IMR-90 (cell line): Measurements from ENCODE around the gene MAPK10. TPM values are rescaled to one million over a fixed set of nuclear protein-coding genes. Genes with fewer than 3 reads are reported as not detected.

ENCODE experiments used
- ATAC-seq: fragments of 200-7000 bp; cut with Tn5 transposase; 2 replicates; pipeline ENCODE4 v1.9.1; 2020; ENCODE audit warnings: low read depth, mild to moderate bottlenecking, moderate library complexity
- BruUV-seq: library from RNA; stranded (reverse); fragments of 400-500 nt; replicated peaks from 2 replicates; lab custom pipeline; 2021; lab: Mats Ljungman, UMichigan
- CTCF ChIA-PET: fragments of 300-600 bp; formaldehyde crosslinking; extraction: SDS; loops from one replicate; lab custom pipeline; 2021; ENCODE audit warnings: antibody characterized with exemption; lab: Yijun Ruan, JAX
- POLR2A ChIA-PET: fragments of 300-600 bp; sonication (Branson Sonifier 250); formaldehyde crosslinking; loops from one replicate; lab custom pipeline; 2022; ENCODE audit warnings: antibody characterized with exemption; ENCODE audit not compliant: unreplicated experiment; lab: Charles Lee
- DNase-seq: peaks from one replicate; pipeline ENCODE4 v3.0.0; 2013
- H2AFZ ChIP-seq: replicated peaks from 2 replicates; pipeline ENCODE3; 2013; ENCODE audit warnings: low read length, mild to moderate bottlenecking; ENCODE audit not compliant: poor library complexity
- H2AK5ac ChIP-seq: 2 replicates; pipeline ENCODE4 v1.6.1; 2013; ENCODE audit warnings: low read depth, low read length, inconsistent platforms
- H2AK9ac ChIP-seq: replicated peaks from 2 replicates; pipeline ENCODE3; 2013; ENCODE audit warnings: mild to moderate bottlenecking, low read depth, low read length, moderate library complexity; ENCODE audit not compliant: poor library complexity
- H2BK120ac ChIP-seq: 2 replicates; pipeline ENCODE4 v1.6.1; 2013; ENCODE audit warnings: low read depth, low read length, inconsistent platforms
- H2BK15ac ChIP-seq: 3 replicates; pipeline ENCODE4 v1.6.1; 2013; ENCODE audit warnings: low read depth, low read length, inconsistent platforms
- H2BK20ac ChIP-seq: 2 replicates; pipeline ENCODE4 v1.6.1; 2013; ENCODE audit warnings: low read depth, mild to moderate bottlenecking, inconsistent platforms, low read length, moderate library complexity
- H2BK5ac ChIP-seq: 2 replicates; pipeline ENCODE4 v1.6.1; 2013; ENCODE audit warnings: mild to moderate bottlenecking, low read depth, low read length, inconsistent platforms; ENCODE audit not compliant: poor library complexity, severe bottlenecking
- H3K14ac ChIP-seq: replicated peaks from 2 replicates; pipeline ENCODE4 v1.6.1; 2013; ENCODE audit warnings: low read depth, low read length, inconsistent platforms
- H3K18ac ChIP-seq: 2 replicates; pipeline ENCODE4 v1.6.1; 2013; ENCODE audit warnings: low read depth, low read length, control low read depth
- H3K23ac ChIP-seq: 2 replicates; pipeline ENCODE4 v1.6.1; 2013; ENCODE audit warnings: low read depth, low read length, inconsistent platforms
- H3K27ac ChIP-seq: 2 replicates; pipeline ENCODE4 v1.5.1; 2013; ENCODE audit warnings: mild to moderate bottlenecking, control low read depth, low read length; ENCODE audit not compliant: insufficient read depth
- H3K27me3 ChIP-seq: 2 replicates; pipeline ENCODE4 v1.6.1; 2013; ENCODE audit warnings: low read length; ENCODE audit not compliant: control insufficient read depth, insufficient read depth
- H3K36me3 ChIP-seq: 2 replicates; pipeline ENCODE4 v1.6.1; 2013; ENCODE audit warnings: low read length, mixed read lengths; ENCODE audit not compliant: control insufficient read depth, insufficient read depth
- H3K4ac ChIP-seq: 2 replicates; pipeline ENCODE4 v1.6.1; 2013; ENCODE audit warnings: low read depth, low read length, inconsistent platforms
- H3K4me1 ChIP-seq: 2 replicates; pipeline ENCODE4 v1.6.1; 2013; ENCODE audit warnings: low read length, mixed read lengths; ENCODE audit not compliant: control insufficient read depth, insufficient read depth
- H3K4me2 ChIP-seq: 2 replicates; pipeline ENCODE4 v1.6.1; 2013; ENCODE audit warnings: low read depth, mild to moderate bottlenecking, control low read depth, low read length, moderate library complexity
- H3K4me3 ChIP-seq: 2 replicates; pipeline ENCODE4 v1.5.1; 2013; ENCODE audit warnings: low read depth, mild to moderate bottlenecking, control low read depth, low read length, moderate library complexity; ENCODE audit not compliant: insufficient read depth
- H3K56ac ChIP-seq: 2 replicates; pipeline ENCODE4 v1.6.1; 2013; ENCODE audit warnings: low read length, inconsistent platforms; ENCODE audit not compliant: insufficient read depth; ENCODE audit errors: extremely low read depth
- H3K79me1 ChIP-seq, 2 experiments: 2 replicates each; pipeline ENCODE4 v1.6.1; 2013; ENCODE audit warnings: low read length in 2 of 2, inconsistent platforms in 1 of 2, low read depth in 1 of 2
- H3K9ac ChIP-seq: 2 replicates; pipeline ENCODE4 v1.6.1; 2013; ENCODE audit warnings: low read depth, low read length, control low read depth
- H3K9me1 ChIP-seq: 2 replicates; pipeline ENCODE4 v1.6.1; 2013; ENCODE audit warnings: low read length, inconsistent platforms; ENCODE audit not compliant: insufficient read depth
- H3K9me3 ChIP-seq: 2 replicates; pipeline ENCODE4 v1.6.1; 2013; ENCODE audit warnings: low read length; ENCODE audit not compliant: control insufficient read depth, insufficient read depth
- H4K20me1 ChIP-seq: 2 replicates; pipeline ENCODE4 v1.6.1; 2013; ENCODE audit warnings: low read length, inconsistent platforms; ENCODE audit not compliant: insufficient read depth
- H4K5ac ChIP-seq: 2 replicates; pipeline ENCODE4 v1.6.1; 2013; ENCODE audit warnings: mild to moderate bottlenecking, low read depth, low read length, control low read depth
- H4K8ac ChIP-seq, 2 experiments: 2 replicates each; pipeline ENCODE4 v1.6.1; 2013; ENCODE audit warnings: low read depth in 2 of 2, low read length in 2 of 2, control low read depth in 1 of 2, inconsistent platforms in 1 of 2
- H4K91ac ChIP-seq: 2 replicates; pipeline ENCODE4 v1.6.1; 2013; ENCODE audit warnings: low read depth, low read length, inconsistent platforms; ENCODE audit not compliant: insufficient read depth
- BHLHE40 ChIP-seq: fragments of 150-350 bp; IDR thresholded peaks from 2 replicates; pipeline ENCODE4 v1.6.1; 2016; ENCODE audit warnings: mild to moderate bottlenecking, low read depth, low read length
- CEBPB ChIP-seq: IDR thresholded peaks from 2 replicates; pipeline ENCODE4 v1.6.1; 2012; ENCODE audit warnings: low read depth, low read length, improper control_type of control experiment
- CHD1 ChIP-seq: IDR thresholded peaks from 2 replicates; pipeline ENCODE4 v1.6.1; 2012; ENCODE audit warnings: low read depth, low read length, improper control_type of control experiment
- CTCF ChIP-seq: conservative IDR thresholded peaks from 2 replicates; pipeline ENCODE4 v1.5.1; 2012; ENCODE audit warnings: mild to moderate bottlenecking, low read depth, low read length, improper control_type of control experiment
- FOS ChIP-seq: fragments of 150-350 bp; IDR thresholded peaks from 2 replicates; pipeline ENCODE4 v1.6.1; 2016; ENCODE audit warnings: low read depth, low read length
- MAFK ChIP-seq: IDR thresholded peaks from 2 replicates; pipeline ENCODE4 v1.6.1; 2012; ENCODE audit warnings: low read depth, low read length, improper control_type of control experiment
- MAZ ChIP-seq: IDR thresholded peaks from 2 replicates; pipeline ENCODE4 v1.6.1; 2012; ENCODE audit warnings: low read depth, mild to moderate bottlenecking, low read length, improper control_type of control experiment, moderate library complexity, borderline replicate concordance
- MXI1 ChIP-seq: IDR thresholded peaks from 2 replicates; pipeline ENCODE4 v1.6.1; 2012; ENCODE audit warnings: low read depth, mild to moderate bottlenecking, low read length, moderate library complexity, borderline replicate concordance
- NFE2L2 ChIP-seq: fragments of 150-350 bp; IDR thresholded peaks from 2 replicates; pipeline ENCODE4 v1.6.1; 2016; ENCODE audit warnings: low read depth, mild to moderate bottlenecking, low read length
- POLR2A ChIP-seq: IDR thresholded peaks from 2 replicates; pipeline ENCODE4 v1.6.1; 2012; ENCODE audit warnings: mild to moderate bottlenecking, low read depth, low read length
- RAD21 ChIP-seq: IDR thresholded peaks from 2 replicates; pipeline ENCODE4 v1.6.1; 2012; ENCODE audit warnings: low read length, improper control_type of control experiment
- RFX5 ChIP-seq: IDR thresholded peaks from 2 replicates; pipeline ENCODE4 v1.8.0; 2012; ENCODE audit warnings: low read depth, mild to moderate bottlenecking, low read length, moderate library complexity
- SMC3 ChIP-seq: fragments of 150-350 bp; IDR thresholded peaks from 2 replicates; pipeline ENCODE4 v1.6.1; 2016; ENCODE audit warnings: low read depth, mild to moderate bottlenecking, antibody characterized with exemption, low read length, moderate library complexity
- USF2 ChIP-seq: fragments of 150-350 bp; IDR thresholded peaks from 2 replicates; pipeline ENCODE4 v1.6.1; 2017; ENCODE audit warnings: mild to moderate bottlenecking, antibody characterized with exemption, low read length, low read depth
- dilution Hi-C: fragments of 300-500 bp; cut with HindIII; formaldehyde crosslinking; loops from one replicate; pipeline ENCODE4 v1.14.3; 2018; ENCODE audit warnings: low sequenced_read_pairs; ENCODE audit not compliant: unreplicated experiment
- in situ Hi-C: fragments of 300-500 bp; cut with MboI; formaldehyde crosslinking; loops from 3 replicates; pipeline ENCODE4 v1.14.3; 2019; ENCODE audit warnings: low sequenced_read_pairs, inconsistent platforms, mixed read lengths
- intact Hi-C: fragments of 100-400 bp; cut with micrococcal nuclease; formaldehyde crosslinking; loops from 2 replicates; pipeline ENCODE4 v1.10.0; 2022
- polyA plus RNA-seq, 3 experiments: library from polyadenylated mRNA; depleted of rRNA; stranded (reverse); fragments of >200 nt; gene quantifications; 2 replicates each; pipeline ENCODE4 v1.2.3, GENCODE V29; 2012; ENCODE audit warnings: low replicate concordance in 1 of 3
- total RNA-seq: library from RNA; depleted of rRNA; stranded (reverse); fragments of >200 nt; gene quantifications from 2 replicates; pipeline ENCODE4 v1.2.3, GENCODE V29; 2012

The MAPK10 gene
- total and polyA plus RNA-seq, 2 of the 4 experiments (the other 2 are of a cell fraction): 2.8 to 6.5 TPM

DNA sequence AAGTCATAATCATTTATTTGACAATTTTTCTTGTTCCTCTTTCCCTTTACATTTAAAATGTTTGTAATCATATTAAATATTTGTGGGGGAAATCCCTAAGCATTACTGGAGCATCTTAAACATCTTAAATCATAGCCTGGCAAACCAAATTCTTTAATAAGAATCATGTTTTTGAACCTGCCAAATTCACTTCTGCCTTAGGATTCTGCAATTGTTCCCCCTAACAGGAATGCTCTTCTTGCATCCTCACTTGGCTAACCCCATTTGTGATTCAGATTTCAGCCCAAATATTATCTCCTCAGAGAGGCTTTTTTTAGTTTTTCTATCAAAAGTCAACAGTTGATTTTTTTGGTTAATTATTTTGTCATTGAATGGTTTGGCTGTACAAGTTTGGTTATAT is 241.1 kb downstream of the MAPK10 start:
- no peaks in the 10 kb centered on the region for H3K4me1 ChIP-seq
- H2AK5ac ChIP-seq: no peak overlapping the region
- no peak overlapping the region for H2AFZ ChIP-seq
- ATAC-seq: no peak
- H2BK15ac ChIP-seq: no peak overlapping the region
- POLR2A ChIA-PET: no interaction called here
- H4K5ac ChIP-seq: no peak overlapping the region
- no peak overlapping the region for H4K91ac ChIP-seq
- DNase-seq: no peak
- H3K9me3 ChIP-seq: no peaks in the 10 kb centered on the region
- H3K4me2 ChIP-seq: no peak overlapping the region
- intact Hi-C loops (no loop called here), dilution Hi-C loops (no loop called here), in situ Hi-C loops (no loop called here)
- TF ChIP-seq USF2 (no peak), NFE2L2 (no peak), MAZ (no peak), RFX5 (no peak), CHD1 (no peak), FOS (no peak), MXI1 (no peak), SMC3 (no peak), CEBPB (no peak), BHLHE40 (no peak), MAFK (no peak), RAD21 (no peak), POLR2A (no peak), CTCF (no peak)
- H2BK20ac ChIP-seq: no peak overlapping the region
- no peaks in the 10 kb centered on the region for H3K27me3 ChIP-seq
- no peak overlapping the region for H3K27ac ChIP-seq
- H3K23ac ChIP-seq: no peak overlapping the region
- H3K9me1 ChIP-seq: no peaks in the 10 kb centered on the region
- CTCF ChIA-PET: no interaction called here
- no peaks in the 10 kb centered on the region for H3K36me3 ChIP-seq
- H2BK5ac ChIP-seq: no peak overlapping the region
- H2BK120ac ChIP-seq: no peak overlapping the region
- H3K79me1 ChIP-seq: no peaks in the 10 kb centered on the region
- H3K9ac ChIP-seq: no peak overlapping the region
- no peak overlapping the region for H2AK9ac ChIP-seq
- no peak overlapping the region for H3K14ac ChIP-seq
- H3K18ac ChIP-seq: no peak overlapping the region
- no peak overlapping the region for H3K56ac ChIP-seq
- no peaks in the 10 kb centered on the region for H4K20me1 ChIP-seq
- no peak overlapping the region for H3K4ac ChIP-seq
- BruUV-seq: no TSS peak
- H3K4me3 ChIP-seq: no peak overlapping the region
- no peak overlapping the region for H4K8ac ChIP-seq
